Hematopoietic multipotent progenitor cell treated with erythropoietin and hydrocortisone succinate and interleukin-3 and kit ligand, for 6 days (in vitro differentiated cells): ENCODE data around the gene CCDC122.
"Not testable (repeated sequence)": the region's sequence is repeated elsewhere in the genome, so short reads cannot be mapped to it uniquely, and the experiment has no call there.

Source experiments
- DNase-seq: peaks from one replicate; pipeline ENCODE4 v3.0.0-alpha.2; 2015

The CCDC122 gene

DNA sequence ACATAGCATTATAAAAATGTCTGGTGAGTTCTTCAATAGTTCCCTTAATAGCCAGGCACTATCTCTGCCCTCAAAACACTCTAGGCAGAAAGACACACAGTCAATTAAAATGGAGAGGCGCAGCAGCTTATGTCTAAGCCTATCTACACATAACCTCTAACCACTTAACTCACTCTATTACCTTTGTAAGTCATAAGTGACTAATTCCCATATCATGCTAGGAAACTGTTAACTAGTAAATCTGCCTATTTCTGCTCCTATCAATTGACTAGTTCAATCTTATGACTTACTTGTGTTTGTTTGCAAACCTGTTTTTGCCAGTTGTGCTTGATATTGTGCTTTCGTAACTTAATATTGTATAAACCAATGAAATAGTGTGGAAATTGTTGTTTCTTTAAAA, 3.2 kb downstream of the CCDC122 start:
- no peak for DNase-seq

- DNase-seq, result peak; percentile 61
These were observed 4.9 kb downstream of the CCDC122 start for GRCh38 chr13:43874504-43875092.

GRCh38 chr13:43872181-43872580, 7.4 kb downstream of the CCDC122 start:
- no peak for DNase-seq

DNA sequence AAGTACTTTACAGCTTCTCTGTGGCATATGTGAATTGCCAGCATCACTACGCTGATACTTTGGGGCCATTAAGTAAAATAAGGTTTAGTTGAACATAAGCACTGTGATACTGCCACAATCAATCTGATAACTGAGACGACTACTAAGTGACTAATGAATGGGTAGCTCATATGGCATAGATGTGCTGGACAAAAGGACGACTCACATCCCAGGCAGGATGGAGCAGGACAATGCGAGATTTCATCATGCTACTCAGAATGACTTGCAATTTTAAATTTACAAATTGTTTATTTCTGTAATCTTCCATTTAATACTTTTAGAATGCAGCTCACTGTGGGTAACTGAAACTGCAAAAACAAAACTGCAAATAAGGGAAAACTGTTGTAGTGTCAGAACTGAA, 13.6 kb downstream of the CCDC122 start:
- DNase-seq, result no peak

DNA sequence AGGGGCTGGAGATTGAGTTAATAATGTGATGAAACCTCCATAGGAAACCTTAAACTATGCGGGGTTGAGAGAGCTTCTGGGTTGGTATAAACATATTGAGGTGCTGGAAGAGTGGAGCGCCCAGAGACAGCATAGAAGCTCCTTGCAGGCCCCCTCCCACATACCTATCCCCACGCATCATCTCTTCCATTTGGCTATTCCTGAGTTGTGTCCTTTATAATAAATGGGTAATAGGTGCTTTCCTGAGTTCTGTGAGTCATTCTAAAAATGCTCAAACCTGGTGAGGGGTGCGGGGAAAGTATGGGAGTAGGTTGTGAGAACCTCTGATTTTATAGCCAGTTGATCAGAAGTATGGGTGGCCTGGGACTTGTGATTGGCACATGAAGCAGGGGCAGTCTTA, 14.6 kb downstream of the CCDC122 start:
- no peak for DNase-seq

- no peak for DNase-seq
These were observed 17.7 kb downstream of the CCDC122 start for GRCh38 chr13:43861863-43862262.

DNA sequence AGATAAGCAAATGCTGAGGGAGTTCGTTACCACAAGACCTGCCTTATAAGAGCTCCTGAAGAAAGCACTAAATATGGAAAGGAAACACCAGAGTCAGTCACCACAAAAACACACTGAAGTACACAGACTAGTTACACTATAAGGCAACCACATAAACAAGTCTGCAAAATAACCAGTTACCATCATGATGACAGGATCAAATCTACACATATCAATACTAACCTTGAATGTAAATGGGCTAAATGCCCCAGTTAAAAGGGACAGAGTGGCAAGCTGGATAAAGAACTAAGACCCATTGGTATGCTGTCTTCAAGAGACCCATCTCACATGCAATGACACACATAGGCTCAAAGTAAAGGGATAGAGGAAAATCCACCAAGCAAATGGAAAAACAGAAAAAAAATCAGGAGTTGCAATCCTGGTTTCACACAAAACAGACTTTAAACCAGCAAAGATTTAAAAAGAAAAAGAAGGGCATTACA, 26.6 kb downstream of the CCDC122 start:
- DNase-seq, result no peak

GRCh38 chr13:43850873-43851272, 28.7 kb downstream of the CCDC122 start:
- DNase-seq, result no peak

DNA sequence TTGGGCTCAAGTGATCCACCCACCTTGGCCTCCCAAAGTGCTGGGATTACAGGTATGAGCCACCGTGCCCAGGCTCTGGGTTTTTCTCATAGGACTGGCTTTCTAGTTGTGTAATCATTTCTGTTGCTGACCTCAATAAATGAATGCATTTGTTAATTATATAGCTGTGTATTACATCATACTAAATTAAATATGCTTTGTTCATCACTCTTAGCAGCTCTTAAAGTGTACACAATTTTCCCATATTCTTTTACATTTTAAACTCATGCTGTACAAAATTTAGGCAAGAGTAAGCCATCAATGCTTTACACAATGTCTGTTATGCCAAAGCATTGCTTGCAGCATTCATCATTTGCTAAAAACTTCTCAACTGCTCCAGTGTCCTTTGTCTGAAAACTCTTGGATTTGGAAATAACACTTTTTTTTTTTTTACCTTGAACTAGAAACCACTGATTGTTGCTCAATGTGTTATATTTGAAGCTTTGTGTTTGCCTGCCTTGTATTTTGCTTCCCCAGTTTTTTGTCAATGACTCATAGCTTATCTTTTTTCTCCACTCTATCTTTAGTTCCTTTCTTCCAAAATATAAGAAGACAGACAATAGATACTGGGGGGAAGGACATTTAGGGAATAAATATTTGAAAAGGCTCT, 31.4 kb downstream of the CCDC122 start:
- DNase-seq, result peak; percentile 51

DNA sequence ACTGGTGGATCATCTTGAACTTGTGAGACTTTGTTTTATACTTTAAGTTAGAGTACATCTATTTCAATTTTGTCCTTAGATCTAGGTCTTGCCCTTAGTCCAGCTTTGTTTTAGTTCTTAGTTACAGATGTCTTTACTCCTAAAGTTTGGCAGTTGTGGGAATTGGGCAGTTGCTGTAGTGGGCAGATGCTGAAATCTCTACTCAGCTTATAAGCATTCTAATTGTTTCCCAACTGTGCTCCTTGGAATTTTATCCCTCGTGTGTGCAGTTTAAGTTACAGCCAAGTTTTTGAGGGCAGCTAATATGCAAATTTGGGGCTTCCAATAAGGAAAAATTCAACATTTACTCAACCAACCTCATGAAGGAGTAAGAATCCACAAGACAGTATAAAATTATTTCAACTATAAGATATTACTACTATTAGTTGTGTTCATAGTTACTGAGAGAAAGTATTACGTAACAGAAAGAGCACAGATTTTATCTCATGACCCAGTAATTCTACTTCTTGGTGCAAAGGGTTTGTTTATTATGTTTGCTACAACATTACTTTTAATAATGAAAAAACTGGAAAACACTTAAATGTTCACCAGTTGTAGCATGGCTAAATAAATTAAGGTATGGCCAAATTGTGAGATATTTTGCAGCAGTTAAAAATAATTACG, 32.9 kb downstream of the CCDC122 start:
- no peak for DNase-seq

DNA sequence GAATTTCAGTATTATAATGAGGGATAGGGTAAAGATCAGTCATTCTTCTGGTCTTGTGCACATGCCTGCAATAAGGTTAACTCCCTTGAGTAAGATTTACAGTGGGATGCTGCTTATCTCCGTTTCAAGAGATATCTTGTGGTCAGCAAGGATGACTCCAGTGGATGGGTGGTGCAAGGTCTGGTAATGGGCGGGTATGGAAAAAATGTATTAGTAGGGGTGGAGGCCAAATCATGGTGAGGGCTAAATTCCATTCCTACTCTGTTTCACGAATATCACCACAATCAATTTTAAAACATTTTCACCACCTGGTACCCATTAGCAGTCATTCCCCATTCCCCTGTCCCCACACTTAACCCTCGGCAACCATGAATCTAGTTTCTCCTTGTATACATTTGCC, 40.6 kb downstream of the CCDC122 start:
- DNase-seq, result peak; percentile 68

GRCh38 chr13:43835701-43836100, 43.8 kb downstream of the CCDC122 start:
- DNase-seq, result peak; percentile 77

DNA sequence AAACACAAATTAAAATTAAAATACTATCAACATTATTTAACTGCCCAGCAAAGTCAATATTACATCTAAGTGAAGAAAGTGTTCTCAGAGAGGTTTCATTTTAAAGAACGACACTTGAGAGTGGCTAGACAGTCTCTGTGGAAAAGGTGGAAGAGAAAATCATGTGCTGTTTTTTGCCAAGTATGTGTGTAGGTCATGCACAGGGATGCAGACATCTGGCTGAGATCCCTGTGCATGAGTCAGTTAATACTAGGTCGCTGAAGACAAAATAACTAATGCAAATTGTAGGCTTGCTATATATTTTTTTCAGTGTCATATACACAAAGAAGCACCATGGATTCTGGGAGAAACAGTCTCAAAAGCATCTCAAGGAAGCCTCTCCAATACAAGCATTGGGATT, 48.5 kb downstream of the CCDC122 start:
- no peak for DNase-seq

- DNase-seq, result peak; percentile 13
These were observed 49.1 kb downstream of the CCDC122 start for GRCh38 chr13:43830497-43830881.

- not testable (repeated sequence) for DNase-seq
These were observed 54.9 kb downstream of the CCDC122 start for GRCh38 chr13:43824656-43825055.

- peak; percentile 15 for DNase-seq
These were observed 56.6 kb downstream of the CCDC122 start for GRCh38 chr13:43822969-43823368.

GRCh38 chr13:43816401-43816889, 63.1 kb downstream of the CCDC122 start:
- no peak for DNase-seq

DNA sequence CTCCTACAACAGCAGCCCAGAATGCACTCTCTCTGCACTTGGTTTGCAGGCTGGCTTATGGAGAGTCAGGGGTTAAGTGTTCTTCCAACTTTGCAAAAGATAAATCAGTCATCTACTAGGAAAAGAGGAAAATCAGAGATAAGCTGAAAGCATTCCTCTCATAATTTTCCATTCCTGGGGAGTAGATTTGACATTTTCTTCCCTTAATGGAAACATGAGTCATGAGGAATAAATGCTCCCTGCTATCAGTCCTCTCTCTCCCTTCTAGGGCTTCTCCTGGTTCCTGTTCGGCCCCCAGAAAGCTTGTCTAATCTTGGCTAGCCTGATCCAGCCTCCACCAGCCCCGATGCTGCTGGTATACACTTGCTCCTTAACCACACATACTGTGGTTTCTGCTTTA, 64.3 kb downstream of the CCDC122 start:
- no peak for DNase-seq

DNA sequence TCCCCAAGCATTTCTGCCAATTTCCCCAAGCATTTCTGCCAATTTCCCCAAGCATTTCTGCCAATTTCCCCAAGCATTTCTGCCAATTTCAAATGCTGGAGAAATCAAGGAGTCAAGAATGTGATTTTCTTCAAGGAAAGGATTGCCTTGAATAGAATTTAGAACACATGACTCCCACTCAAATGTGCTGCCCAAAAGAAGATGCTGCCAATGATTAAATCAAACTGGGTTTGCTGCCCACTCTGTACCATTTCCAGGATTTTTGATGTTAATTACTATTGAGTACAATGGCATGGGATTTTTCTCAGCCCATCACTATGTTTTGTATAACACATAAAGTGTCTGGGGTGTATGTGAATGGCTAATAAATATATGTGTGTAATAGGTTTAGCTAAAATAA, 70.9 kb downstream of the CCDC122 start:
- DNase-seq, result no peak

DNA sequence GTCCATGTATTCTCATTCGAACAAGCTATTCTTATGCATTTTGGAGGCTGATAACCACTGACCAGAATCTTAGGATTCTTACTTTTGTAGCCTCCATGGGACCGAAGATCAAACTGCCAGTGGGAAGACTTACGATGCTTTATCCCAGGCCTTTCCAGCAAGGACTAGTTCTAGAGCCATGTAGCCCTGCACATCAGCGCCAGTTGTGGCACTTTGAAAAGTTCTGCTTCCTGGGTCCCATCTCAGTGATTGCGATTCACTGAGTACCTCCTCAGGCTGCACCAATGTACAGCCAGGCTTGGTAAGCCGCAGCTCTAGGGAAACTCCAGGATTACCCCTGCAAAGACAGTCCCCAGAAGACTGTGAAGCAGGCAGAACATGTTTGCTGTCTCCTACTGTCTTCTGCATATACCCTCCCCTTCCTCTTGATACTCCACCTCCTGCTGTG, 73.8 kb downstream of the CCDC122 start:
- no peak for DNase-seq

- DNase-seq, result no peak
These were observed 74.5 kb downstream of the CCDC122 start for GRCh38 chr13:43805071-43805468.

DNA sequence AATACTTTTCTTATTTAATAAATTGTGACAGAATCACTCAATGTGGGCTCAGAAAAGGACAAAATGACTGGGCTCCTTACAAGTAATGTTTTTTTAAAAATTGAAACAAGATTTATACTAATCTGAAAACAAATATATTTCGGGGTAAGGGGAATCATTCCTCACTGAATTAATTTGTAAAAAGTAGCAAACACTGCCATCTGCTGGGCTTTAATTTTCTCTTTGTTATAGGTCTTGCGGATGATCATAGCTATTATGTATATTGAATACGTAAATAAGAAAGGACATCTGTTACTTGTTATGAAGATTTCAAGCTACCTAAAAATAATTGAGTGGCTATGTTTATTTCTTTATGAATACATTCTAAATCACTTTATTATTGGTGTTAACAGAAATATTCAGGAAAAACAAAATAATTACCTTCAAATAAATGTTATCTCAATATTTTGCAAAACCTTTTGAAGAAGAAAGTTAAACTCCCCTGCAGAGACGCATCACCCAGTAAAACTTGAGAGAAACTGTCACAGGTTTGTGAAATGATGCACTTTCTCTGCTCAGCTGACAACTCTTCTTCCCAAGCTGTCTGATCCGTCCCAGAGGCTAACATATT, 75.0 kb downstream of the CCDC122 start:
- peak; percentile 81 for DNase-seq

- no peak for DNase-seq
These were observed 77.0 kb downstream of the CCDC122 start for GRCh38 chr13:43802511-43802910.

DNA sequence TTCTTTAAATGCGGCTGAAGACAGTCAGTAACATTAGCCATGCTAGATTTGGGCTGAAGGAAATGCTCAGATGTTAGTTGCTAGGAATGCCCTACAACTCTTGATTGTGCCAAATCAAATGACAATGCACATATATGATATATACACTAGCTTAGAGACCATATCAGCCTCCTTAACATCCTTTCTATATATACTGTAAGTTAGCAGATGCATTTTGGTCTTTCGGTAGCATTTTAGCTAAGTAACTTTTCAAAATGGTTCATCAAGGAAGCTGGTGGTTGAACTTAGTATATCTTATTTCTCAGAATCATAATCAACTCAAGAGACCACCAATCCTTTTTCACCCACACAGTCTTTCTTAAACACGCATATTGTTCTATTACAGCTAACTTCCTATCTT, 78.7 kb downstream of the CCDC122 start:
- DNase-seq, result no peak
